ENCODE measurements around the gene CYP21A2. TPM values are rescaled to one million over a fixed set of nuclear protein-coding genes. Genes with fewer than 3 reads are reported as not detected.

CYP21A2 gene
- polyA plus RNA-seq, 1 experiment: 0.29 TPM

DNA sequence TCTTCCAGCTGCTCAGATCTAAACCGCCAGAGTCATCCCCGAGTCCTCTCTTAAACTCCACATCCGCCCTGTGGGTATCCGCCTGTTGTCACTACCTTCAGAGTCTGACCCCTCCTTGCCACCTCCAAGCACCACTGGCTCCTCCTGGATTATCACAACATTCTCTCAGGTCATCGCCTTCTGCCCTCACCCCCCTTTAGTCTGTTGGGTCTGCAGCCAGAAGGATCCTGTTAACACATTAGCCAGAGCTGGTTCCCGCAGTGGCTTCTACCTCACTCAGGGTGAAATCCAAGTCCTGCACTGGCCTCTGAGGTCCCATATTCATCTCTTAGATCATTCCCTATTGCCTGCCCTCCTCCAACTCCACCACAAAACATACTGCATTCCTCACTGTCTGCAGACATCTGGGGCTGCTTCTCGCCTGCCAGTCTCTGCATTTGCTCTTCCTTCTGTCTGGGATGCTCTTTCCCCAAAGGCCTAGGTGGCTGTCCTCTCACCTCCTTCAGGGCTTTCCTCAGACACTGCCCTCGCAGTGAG lies 36.8 kb downstream of the CYP21A2 start:
- 0 out of 2 replicates have a peak, but pooled peaks cover 2% of the 10 kb centered on the region for H3K36me3 ChIP-seq (ENCODE audit: control insufficient read depth, insufficient read depth, low read length)
- ChIA-PET CTCF (interaction anchor here (0.6 to 1.1 kb wide), 3 partner anchors 22 to 1543 kb away, joined by 3 to 4 read pairs (median 3); no protein-coding TSS in a partner anchor), POLR2A (no interaction called here)
- TF ChIP-seq CTCF (IDR thresholded peaks at IDR 0.05; ENCODE audit: insufficient read depth, low read depth, low read length): no peak
- no peaks in the 10 kb centered on the region for H3K27me3 ChIP-seq (ENCODE audit: control insufficient read depth, insufficient read depth, low read length)
- H3K4me3 ChIP-seq (ENCODE audit: low read depth, low read length): no peak overlapping the region
- DNase-seq (ENCODE audit: low read depth): no peak

DNA sequence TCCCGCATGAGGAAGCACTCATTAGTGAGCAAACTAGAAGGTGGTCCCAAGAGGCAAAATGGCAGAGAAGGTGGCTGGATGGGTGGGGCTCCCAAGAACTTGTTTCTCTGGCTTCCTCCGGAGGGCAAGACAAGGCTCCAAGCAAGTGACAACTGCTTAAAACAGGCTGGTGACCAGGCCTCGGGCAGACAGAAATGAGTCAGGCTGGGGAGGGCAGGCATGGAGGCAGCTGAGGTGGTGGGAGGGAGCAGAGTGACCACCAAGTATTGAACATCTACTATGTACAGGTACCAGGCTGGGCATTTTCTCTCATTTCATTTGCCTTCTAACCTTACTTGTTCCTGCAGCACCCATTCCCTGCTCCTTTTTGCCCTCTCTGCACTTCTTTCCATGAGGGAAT lies 37.6 kb downstream of the CYP21A2 start:
- DNase-seq (ENCODE audit: low read depth): no peak
- no peak for TF ChIP-seq CTCF (IDR thresholded peaks at IDR 0.05; ENCODE audit: insufficient read depth, low read depth, low read length)
- H3K4me3 ChIP-seq (ENCODE audit: low read depth, low read length): no peak overlapping the region
- CTCF ChIA-PET: interaction anchor here (0.9 to 1.4 kb wide), 3 partner anchors 11 to 172 kb away, joined by 3 to 4 read pairs (median 3); no protein-coding TSS in a partner anchor
- POLR2A ChIA-PET: no interaction called here
- H3K27me3 ChIP-seq (ENCODE audit: control insufficient read depth, insufficient read depth, low read length): no peaks in the 10 kb centered on the region
- 0 out of 2 replicates have a peak, but pooled peaks cover 2% of the 10 kb centered on the region for H3K36me3 ChIP-seq (ENCODE audit: control insufficient read depth, insufficient read depth, low read length)

- 0 out of 2 replicates have a peak, but pooled peaks cover 2% of the 10 kb centered on the region for H3K36me3 ChIP-seq (ENCODE audit: control insufficient read depth, insufficient read depth, low read length)
- DNase-seq (ENCODE audit: low read depth): peak; percentile 70
- no peaks in the 10 kb centered on the region for H3K27me3 ChIP-seq (ENCODE audit: control insufficient read depth, insufficient read depth, low read length)
- CTCF ChIA-PET: interaction anchor here (0.9 to 1.4 kb wide), 3 partner anchors 12 to 172 kb away, joined by 3 to 6 read pairs (median 3); no protein-coding TSS in a partner anchor
- H3K4me3 ChIP-seq (ENCODE audit: low read depth, low read length): no peak overlapping the region
- POLR2A ChIA-PET: no interaction called here
- no peak for TF ChIP-seq CTCF (IDR thresholded peaks at IDR 0.05; ENCODE audit: insufficient read depth, low read depth, low read length)
These were observed 38.1 kb downstream of the CYP21A2 start for GRCh38 chr6:32076321-32076809.

GRCh38 chr6:32079566-32080290 lies 41.5 kb downstream of the CYP21A2 start:
- DNase-seq (ENCODE audit: low read depth): no peak
- no peak overlapping the region for H3K4me3 ChIP-seq (ENCODE audit: low read depth, low read length)
- H3K36me3 ChIP-seq (ENCODE audit: control insufficient read depth, insufficient read depth, low read length): no peaks in the 10 kb centered on the region
- ChIA-PET CTCF (interaction anchor here (1.3 kb wide), 1 partner anchor 32 kb away, joined by 3 read pairs; no protein-coding TSS in a partner anchor), POLR2A (no interaction called here)
- no peak for TF ChIP-seq CTCF (IDR thresholded peaks at IDR 0.05; ENCODE audit: insufficient read depth, low read depth, low read length)
- peaks cover 2% of the 10 kb centered on the region; the same call in 1 of the 2 replicates for H3K27me3 ChIP-seq (ENCODE audit: control insufficient read depth, insufficient read depth, low read length)

All from BJ (cell line).